Right forelimb (tissue), 1 donor: Measurements from ENCODE around the gene PEPD.

Experiments
- DNase-seq: peaks from one replicate; pipeline ENCODE4 v3.0.0-alpha.2; 2018

PEPD gene

GRCh38 chr19:33404506-33405253 lies 116.9 kb downstream of the PEPD start:
- DNase-seq, result peak; percentile 61

- peak; percentile 40 for DNase-seq
Measured at GRCh38 chr19:33403973-33404304, 117.7 kb downstream of the PEPD start.

GRCh38 chr19:33403221-33403972 lies 118.2 kb downstream of the PEPD start:
- DNase-seq, result peak; percentile 39

GRCh38 chr19:33402421-33403220 lies 119.0 kb downstream of the PEPD start:
- no peak for DNase-seq

- DNase-seq, result peak; percentile 45
Measured at GRCh38 chr19:33401683-33402420, 119.7 kb downstream of the PEPD start.

- DNase-seq, result no peak
Measured at GRCh38 chr19:33400856-33401682, 120.5 kb downstream of the PEPD start.

GRCh38 chr19:33399745-33400681 lies 121.6 kb downstream of the PEPD start:
- DNase-seq, result no peak

GRCh38 chr19:33399081-33399744 lies 122.4 kb downstream of the PEPD start:
- DNase-seq, result peak; percentile 25

GRCh38 chr19:33398361-33399060 lies 123.1 kb downstream of the PEPD start:
- DNase-seq, result peak; percentile 24

GRCh38 chr19:33397536-33398360 lies 123.8 kb downstream of the PEPD start:
- peak; percentile 49 for DNase-seq

- DNase-seq, result no peak
Measured at GRCh38 chr19:33396701-33397535, 124.7 kb downstream of the PEPD start.

GRCh38 chr19:33395561-33396550 lies 125.7 kb downstream of the PEPD start:
- no peak for DNase-seq

- no peak for DNase-seq
Measured at GRCh38 chr19:33394723-33395560, 126.6 kb downstream of the PEPD start.

- DNase-seq, result peak; percentile 49
Measured at GRCh38 chr19:33394006-33394722, 127.4 kb downstream of the PEPD start.
